GM12878 (cell line): ENCODE results near the gene ZG16. TPM values are rescaled to one million over a fixed set of nuclear protein-coding genes. Genes with fewer than 3 reads are reported as not detected.

Experiments
- ATAC-seq: fragments of 200-7000 bp; cut with Tn5 transposase; 3 replicates; pipeline ENCODE4 v1.9.1; 2020; ENCODE audit warnings: mild to moderate bottlenecking, moderate library complexity
- BruUV-seq: library from RNA; stranded (reverse); fragments of 400-500 nt; replicated peaks from 2 replicates; lab custom pipeline; 2021; lab: Mats Ljungman, UMichigan
- CTCF ChIA-PET: fragments of 300-600 bp; sonication (Branson Sonifier 250); formaldehyde crosslinking; extraction: SDS; loops from one replicate; lab custom pipeline; 2021; ENCODE audit warnings: inconsistent platforms; lab: Yijun Ruan, JAX
- POLR2A ChIA-PET: fragments of 350-600 bp; formaldehyde crosslinking; extraction: SDS; loops from one replicate; lab custom pipeline; 2021; ENCODE audit warnings: inconsistent platforms; lab: Charles Lee
- RAD21 ChIA-PET: fragments of 300-600 bp; sonication (Branson Sonifier 250); formaldehyde crosslinking; loops from one replicate; lab custom pipeline; 2023; ENCODE audit warnings: antibody characterized with exemption; ENCODE audit not compliant: unreplicated experiment; lab: Charles Lee
- SMC1A ChIA-PET: fragments of 300-600 bp; sonication (Branson Sonifier 250); formaldehyde crosslinking; loops from one replicate; lab custom pipeline; 2023; ENCODE audit not compliant: unreplicated experiment, uncharacterized antibody; lab: Charles Lee
- DNase-seq: peaks from one replicate; pipeline ENCODE4 v3.0.0-alpha.2; 2011; ENCODE audit warnings: low read depth, low spot score
- FAIRE-seq: peaks from 3 replicates; lab custom pipeline; 2011; peaks lifted over from hg19 to GRCh38; lab: Jason Lieb, UNC
- H2AFZ ChIP-seq: 2 replicates; pipeline ENCODE4 v1.6.0; 2011; ENCODE audit warnings: low read depth, low read length, control low read depth; ENCODE audit not compliant: control insufficient read depth
- H3K27ac ChIP-seq: 2 replicates; pipeline ENCODE4 v1.5.1; 2011; ENCODE audit warnings: control low read depth; ENCODE audit not compliant: control insufficient read depth, insufficient read depth
- H3K27me3 ChIP-seq, 2 experiments: replicated peaks in 1 of 2; 2 replicates each; pipeline versions ENCODE4 v1.6.0 to v1.6.1; 2011; ENCODE audit warnings: low read length in 1 of 2; ENCODE audit not compliant: control insufficient read depth in 2 of 2, insufficient read depth in 2 of 2
- H3K36me3 ChIP-seq, 2 experiments: 2 replicates each; pipeline ENCODE4 v1.5.1; 2011; ENCODE audit warnings: low read length in 1 of 2; ENCODE audit not compliant: control insufficient read depth in 2 of 2, insufficient read depth in 2 of 2
- H3K4me1 ChIP-seq: 2 replicates; pipeline ENCODE4 v1.6.1; 2011; ENCODE audit warnings: mild to moderate bottlenecking, low read length, moderate library complexity, mixed read lengths; ENCODE audit not compliant: control insufficient read depth, insufficient read depth
- H3K4me2 ChIP-seq: 2 replicates; pipeline ENCODE4 v1.6.0; 2011; ENCODE audit warnings: control low read depth; ENCODE audit not compliant: control insufficient read depth, insufficient read depth
- H3K4me3 ChIP-seq: fragments of 200-600 bp; sonication (generic); 2 replicates; pipeline ENCODE4 v1.5.1; 2016
- H3K79me2 ChIP-seq: 2 replicates; pipeline ENCODE4 v1.6.0; 2011; ENCODE audit warnings: low read length; ENCODE audit not compliant: control insufficient read depth, insufficient read depth
- H3K9ac ChIP-seq: 2 replicates; pipeline ENCODE4 v1.8.0; 2011; ENCODE audit warnings: low read length, control low read depth, mixed read lengths; ENCODE audit not compliant: control insufficient read depth, insufficient read depth
- H3K9me3 ChIP-seq: replicated peaks from 3 replicates; pipeline ENCODE4 v1.5.1; 2011; ENCODE audit warnings: mild to moderate bottlenecking, low read length; ENCODE audit not compliant: control insufficient read depth, insufficient read depth
- H4K20me1 ChIP-seq: 2 replicates; pipeline ENCODE4 v1.6.0; 2011; ENCODE audit not compliant: control insufficient read depth, insufficient read depth
- ATF2 ChIP-seq: IDR thresholded peaks from 2 replicates; pipeline ENCODE4 v1.6.1; 2012; ENCODE audit warnings: low read length, inconsistent platforms
- E2F8 ChIP-seq: fragments of 450-650 bp; IDR thresholded peaks from 2 replicates; pipeline ENCODE4 v1.6.1; 2018; ENCODE audit warnings: mild to moderate bottlenecking, low read depth, moderate library complexity; ENCODE audit not compliant: partially characterized antibody
- FOXK2 ChIP-seq: fragments of 450-650 bp; IDR thresholded peaks from 2 replicates; pipeline ENCODE4 v1.6.1; 2017; ENCODE audit warnings: mild to moderate bottlenecking, moderate library complexity
- MXI1 ChIP-seq: fragments of 150-350 bp; IDR thresholded peaks from 2 replicates; pipeline ENCODE4 v1.6.1; 2011; ENCODE audit warnings: low read depth, mild to moderate bottlenecking, inconsistent platforms, low read length, improper control_type of control experiment
- MYC ChIP-seq: IDR thresholded peaks from 2 replicates; pipeline ENCODE4 v1.6.1; 2011; ENCODE audit warnings: mild to moderate bottlenecking, low read length, moderate library complexity, inconsistent platforms; ENCODE audit not compliant: insufficient read depth, insufficient replicate concordance, insufficient read length, severe bottlenecking
- POLR2A ChIP-seq: IDR thresholded peaks from 2 replicates; pipeline ENCODE4 v1.6.1; 2011; ENCODE audit warnings: low read depth, mild to moderate bottlenecking, low read length
- SIX5 ChIP-seq: IDR thresholded peaks from 2 replicates; pipeline ENCODE4 v1.6.1; 2011; ENCODE audit warnings: mild to moderate bottlenecking, low read depth, low read length, moderate library complexity; ENCODE audit not compliant: severe bottlenecking
- SPI1 ChIP-seq: IDR thresholded peaks from 2 replicates; pipeline ENCODE4 v1.6.1; 2011; ENCODE audit warnings: low read depth, mild to moderate bottlenecking, low read length, moderate library complexity, borderline replicate concordance; ENCODE audit not compliant: insufficient read depth
- SRF ChIP-seq, 2 experiments: IDR thresholded peaks; 2 replicates each; pipeline ENCODE4 v1.6.1; 2011; ENCODE audit warnings: low read depth in 2 of 2, low read length in 2 of 2, mild to moderate bottlenecking in 1 of 2, moderate library complexity in 1 of 2
- STAT1 ChIP-seq: fragments of 450-650 bp; conservative IDR thresholded peaks from 2 replicates; pipeline ENCODE4 v1.6.1; 2014; ENCODE audit warnings: antibody characterized with exemption, mild to moderate bottlenecking
- WGBS: methylation state at CpG from one replicate; pipeline ENCODE4 v1.1.6; 2016; ENCODE audit warnings: low lambda C conversion rate; ENCODE audit not compliant: insufficient replicate concordance, insufficient coverage; ENCODE audit errors: missing lambda C conversion rate; 5-methylcytosine and 5-hydroxymethylcytosine counted together
- in situ Hi-C: fragments of 300-500 bp; cut with MboI; formaldehyde crosslinking; loops from 9 replicates; pipeline ENCODE4 v1.14.3; 2018; ENCODE audit warnings: mixed read lengths
- intact Hi-C: fragments of 100-400 bp; cut with micrococcal nuclease; formaldehyde crosslinking; loops from one replicate; pipeline ENCODE4 v1.14.2; 2022; ENCODE audit not compliant: unreplicated experiment
- polyA plus RNA-seq, 11 experiments: library from polyadenylated mRNA; depleted of rRNA in 4 of 11; unstranded in 6 of 11; stranded (reverse) in 5 of 11; fragments of >200 nt; fragmentation: Nextera tagmentation in 4 of 11; fragmentation: Illumina TruSeq in 1 of 11; extraction: Ambion mirVana in 4 of 11; extraction: Trizol in 1 of 11; gene quantifications; 1 replicate in 1 of 11; 2 replicates in 10 of 11; pipeline versions ENCODE4 v1.2.1 to v1.2.3, GENCODE V29; 2011 to 2016; ENCODE audit warnings: inconsistent platforms in 2 of 11, missing spikeins in 2 of 11, low read depth in 1 of 11
- total RNA-seq, 4 experiments: library from RNA; depleted of rRNA in 3 of 4; stranded (reverse); fragments of >200 nt in 3 of 4; fragmentation: Illumina TruSeq in 1 of 4; extraction: Trizol in 1 of 4; gene quantifications; 2 replicates each; pipeline versions ENCODE4 v1.2.1 to v1.2.3, GENCODE V29; 2013 to 2021
- TF ChIP-seq, protein P1 (sequence below): fragments of 450-650 bp; IDR thresholded peaks from 2 replicates; pipeline ENCODE4 v1.6.1; 2014; ENCODE audit warnings: mild to moderate bottlenecking
- TF ChIP-seq, protein P2 (sequence below): IDR thresholded peaks from 2 replicates; pipeline ENCODE4 v1.6.1; 2012; ENCODE audit warnings: improper control_type of control experiment, low read depth, low read length; ENCODE audit not compliant: insufficient replicate concordance

ZG16 gene
- total and polyA plus RNA-seq, 10 of the 15 experiments (the other 5 are each of a cell fraction or from before 2014, with no cell fraction given): not detected

DNA sequence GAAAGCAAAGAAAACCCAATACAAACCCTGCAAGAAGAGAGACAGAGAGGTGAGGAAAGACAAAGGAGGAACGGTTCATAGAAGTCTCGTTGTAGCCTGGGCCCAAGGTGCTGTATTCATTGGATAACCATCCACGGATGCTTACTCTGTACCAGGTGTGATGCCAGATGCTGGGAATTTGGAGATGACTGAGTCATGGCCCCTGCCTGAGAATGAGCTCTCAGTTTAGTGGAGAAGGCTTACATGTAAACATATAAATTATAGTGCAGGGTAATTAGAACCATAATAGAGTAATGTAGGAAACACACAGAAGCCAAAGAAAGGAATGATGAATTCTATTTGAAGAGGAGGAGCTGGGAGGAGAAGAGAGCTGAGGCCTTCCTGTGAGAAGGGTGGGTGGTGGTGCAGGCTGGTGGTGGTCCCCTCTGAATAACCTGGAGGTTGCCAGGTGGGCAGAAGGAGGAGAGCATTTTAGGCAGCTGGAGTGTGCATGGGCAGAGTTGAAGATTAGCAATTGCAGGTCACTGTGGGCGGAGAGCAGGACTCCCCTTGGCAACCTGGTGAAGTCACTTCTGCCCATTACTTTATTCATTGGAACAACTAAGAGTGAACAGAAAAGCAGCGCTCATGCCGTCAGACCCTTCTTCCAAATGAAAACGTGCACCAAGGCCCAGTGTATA lies 7.7 kb upstream of the ZG16 start:
- DNase-seq (no peak), ATAC-seq (no peak), FAIRE-seq (no peak)
- SMC1A ChIA-PET: interaction anchor here (0.7 kb wide), 1 partner anchor 17 kb away, joined by 3 read pairs; no protein-coding TSS in a partner anchor
- BruUV-seq: no TSS peak
- H3K27ac ChIP-seq: no peak overlapping the region
- H3K9ac ChIP-seq: no peak overlapping the region
- CTCF ChIA-PET: interaction anchor here (1.1 to 1.7 kb wide), 2 partner anchors 14 to 16 kb away, joined by 7 to 8 read pairs; no protein-coding TSS in a partner anchor
- H3K4me1 ChIP-seq: no peaks in the 10 kb centered on the region
- POLR2A ChIA-PET: interaction anchor here (0.6 to 1.0 kb wide), 2 partner anchors 16 to 245 kb away, joined by 3 to 4 read pairs; no protein-coding TSS in a partner anchor
- no peaks in the 10 kb centered on the region for H3K27me3 ChIP-seq
- no peak overlapping the region for H3K4me3 ChIP-seq
- H3K79me2 ChIP-seq: no peaks in the 10 kb centered on the region
- no peaks in the 10 kb centered on the region for H4K20me1 ChIP-seq
- H3K4me2 ChIP-seq: no peak overlapping the region
- intact Hi-C loops: no loop called here
- in situ Hi-C loops: no loop called here
- H2AFZ ChIP-seq: no peak overlapping the region
- H3K9me3 ChIP-seq: no peaks in the 10 kb centered on the region
- WGBS: 75% methylated on average over 7 of the region's 7 CpGs
- RAD21 ChIA-PET: no interaction called here
- H3K36me3 ChIP-seq: no peaks in the 10 kb centered on the region
- TF ChIP-seq E2F8: no peak
- TF ChIP-seq SIX5: no peak
- no peak for TF ChIP-seq MXI1
- TF ChIP-seq, protein P1, sequence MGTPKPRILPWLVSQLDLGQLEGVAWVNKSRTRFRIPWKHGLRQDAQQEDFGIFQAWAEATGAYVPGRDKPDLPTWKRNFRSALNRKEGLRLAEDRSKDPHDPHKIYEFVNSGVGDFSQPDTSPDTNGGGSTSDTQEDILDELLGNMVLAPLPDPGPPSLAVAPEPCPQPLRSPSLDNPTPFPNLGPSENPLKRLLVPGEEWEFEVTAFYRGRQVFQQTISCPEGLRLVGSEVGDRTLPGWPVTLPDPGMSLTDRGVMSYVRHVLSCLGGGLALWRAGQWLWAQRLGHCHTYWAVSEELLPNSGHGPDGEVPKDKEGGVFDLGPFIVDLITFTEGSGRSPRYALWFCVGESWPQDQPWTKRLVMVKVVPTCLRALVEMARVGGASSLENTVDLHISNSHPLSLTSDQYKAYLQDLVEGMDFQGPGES: no peak
- no peak for TF ChIP-seq MYC
- TF ChIP-seq ATF2: no peak
- no peak for TF ChIP-seq POLR2A
- TF ChIP-seq, protein P2, sequence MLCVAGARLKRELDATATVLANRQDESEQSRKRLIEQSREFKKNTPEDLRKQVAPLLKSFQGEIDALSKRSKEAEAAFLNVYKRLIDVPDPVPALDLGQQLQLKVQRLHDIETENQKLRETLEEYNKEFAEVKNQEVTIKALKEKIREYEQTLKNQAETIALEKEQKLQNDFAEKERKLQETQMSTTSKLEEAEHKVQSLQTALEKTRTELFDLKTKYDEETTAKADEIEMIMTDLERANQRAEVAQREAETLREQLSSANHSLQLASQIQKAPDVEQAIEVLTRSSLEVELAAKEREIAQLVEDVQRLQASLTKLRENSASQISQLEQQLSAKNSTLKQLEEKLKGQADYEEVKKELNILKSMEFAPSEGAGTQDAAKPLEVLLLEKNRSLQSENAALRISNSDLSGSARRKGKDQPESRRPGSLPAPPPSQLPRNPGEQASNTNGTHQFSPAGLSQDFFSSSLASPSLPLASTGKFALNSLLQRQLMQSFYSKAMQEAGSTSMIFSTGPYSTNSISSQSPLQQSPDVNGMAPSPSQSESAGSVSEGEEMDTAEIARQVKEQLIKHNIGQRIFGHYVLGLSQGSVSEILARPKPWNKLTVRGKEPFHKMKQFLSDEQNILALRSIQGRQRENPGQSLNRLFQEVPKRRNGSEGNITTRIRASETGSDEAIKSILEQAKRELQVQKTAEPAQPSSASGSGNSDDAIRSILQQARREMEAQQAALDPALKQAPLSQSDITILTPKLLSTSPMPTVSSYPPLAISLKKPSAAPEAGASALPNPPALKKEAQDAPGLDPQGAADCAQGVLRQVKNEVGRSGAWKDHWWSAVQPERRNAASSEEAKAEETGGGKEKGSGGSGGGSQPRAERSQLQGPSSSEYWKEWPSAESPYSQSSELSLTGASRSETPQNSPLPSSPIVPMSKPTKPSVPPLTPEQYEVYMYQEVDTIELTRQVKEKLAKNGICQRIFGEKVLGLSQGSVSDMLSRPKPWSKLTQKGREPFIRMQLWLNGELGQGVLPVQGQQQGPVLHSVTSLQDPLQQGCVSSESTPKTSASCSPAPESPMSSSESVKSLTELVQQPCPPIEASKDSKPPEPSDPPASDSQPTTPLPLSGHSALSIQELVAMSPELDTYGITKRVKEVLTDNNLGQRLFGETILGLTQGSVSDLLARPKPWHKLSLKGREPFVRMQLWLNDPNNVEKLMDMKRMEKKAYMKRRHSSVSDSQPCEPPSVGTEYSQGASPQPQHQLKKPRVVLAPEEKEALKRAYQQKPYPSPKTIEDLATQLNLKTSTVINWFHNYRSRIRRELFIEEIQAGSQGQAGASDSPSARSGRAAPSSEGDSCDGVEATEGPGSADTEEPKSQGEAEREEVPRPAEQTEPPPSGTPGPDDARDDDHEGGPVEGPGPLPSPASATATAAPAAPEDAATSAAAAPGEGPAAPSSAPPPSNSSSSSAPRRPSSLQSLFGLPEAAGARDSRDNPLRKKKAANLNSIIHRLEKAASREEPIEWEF: no peak
- no peak for TF ChIP-seq SRF (IDR thresholded peaks at IDR 0.05; ENCODE audit: low read depth in 2 of 2, low read length in 2 of 2)
- TF ChIP-seq SPI1: no peak
- no peak for TF ChIP-seq FOXK2
- no peak for TF ChIP-seq STAT1
